Stimulated activated CD4-positive, alpha-beta T cell treated with anti-CD3 and anti-CD28 coated beads, Interleukin-4, amount 100 ng/mL, for 4 hours (primary cell): ENCODE measurements around the gene ADCY9.
"Not testable (repeated sequence)": the region's sequence is repeated elsewhere in the genome, so short reads cannot be mapped to it uniquely, and the experiment has no call there.

Experiments used
- DNase-seq, 2 experiments: peaks; one replicate each; pipeline ENCODE4 v3.0.0-alpha.2; 2020

The ADCY9 gene

DNA sequence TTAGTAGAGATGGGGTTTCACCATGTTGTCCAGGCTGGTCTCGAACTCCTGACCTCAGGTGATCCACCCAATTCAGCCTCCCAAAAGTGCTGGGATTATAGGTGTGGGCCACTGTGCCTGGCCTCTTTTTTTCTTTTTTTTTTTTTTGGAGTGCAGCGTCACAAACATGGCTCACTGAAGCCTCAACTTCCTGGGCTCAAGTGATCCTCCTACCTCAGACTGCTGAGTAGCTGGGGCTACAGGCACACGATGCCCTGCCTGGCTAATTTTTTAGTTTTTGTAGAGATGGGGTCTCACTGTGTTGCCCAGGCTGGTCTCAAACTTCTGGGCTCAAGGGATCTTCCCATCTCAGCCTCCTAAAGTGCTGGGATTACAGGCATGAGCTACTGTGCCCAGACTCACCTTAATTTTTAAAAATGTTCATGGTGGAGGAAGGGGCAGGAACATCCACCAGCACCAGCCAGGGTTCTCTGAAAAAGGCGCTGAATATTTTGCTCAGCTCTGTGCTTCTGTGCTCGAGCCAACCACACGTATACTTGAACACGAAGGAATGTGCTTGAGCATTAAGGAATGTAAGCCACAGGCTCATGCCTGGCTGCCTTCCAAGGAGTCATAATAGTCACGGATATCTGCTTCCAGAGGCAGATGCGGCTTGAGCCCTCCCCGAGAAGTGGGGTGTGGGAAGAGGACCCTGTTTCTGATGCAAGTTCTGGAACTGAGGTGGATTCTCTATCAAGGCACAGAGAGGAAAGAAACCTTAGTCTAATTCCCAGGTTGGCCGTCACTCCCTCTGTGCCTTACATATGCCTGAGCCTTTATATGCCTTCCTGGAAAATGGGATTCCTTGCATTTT, 170.3 kb downstream of the ADCY9 start:
- DNase-seq = no peak

- not testable (repeated sequence) for DNase-seq
These were observed 171.8 kb downstream of the ADCY9 start for GRCh38 chr16:3944457-3944856.

DNA sequence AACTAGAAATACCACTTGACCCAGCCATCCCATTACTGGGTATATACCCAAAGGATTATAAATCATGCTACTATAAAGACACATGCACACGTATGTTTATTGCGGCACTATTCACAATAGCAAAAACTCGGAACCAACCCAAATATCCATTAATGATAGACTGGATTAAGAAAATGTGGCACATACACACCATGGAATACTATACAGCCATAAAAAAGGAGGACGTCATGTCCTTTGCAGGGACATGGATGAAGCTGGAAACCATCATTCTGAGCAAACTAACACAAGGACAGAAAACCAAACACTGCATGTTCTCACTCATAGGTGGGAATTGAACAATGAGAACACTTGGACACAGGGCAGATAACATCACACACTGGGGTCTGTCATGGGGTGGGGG, 174.1 kb downstream of the ADCY9 start:
- DNase-seq = not testable (repeated sequence)

GRCh38 chr16:3938843-3939624, 177.2 kb downstream of the ADCY9 start:
- peak; percentile 49 to 70 for DNase-seq

GRCh38 chr16:3938471-3938842, 177.8 kb downstream of the ADCY9 start:
- no peak for DNase-seq

- no peak for DNase-seq
These were observed 179.0 kb downstream of the ADCY9 start for GRCh38 chr16:3937066-3937875.

DNA sequence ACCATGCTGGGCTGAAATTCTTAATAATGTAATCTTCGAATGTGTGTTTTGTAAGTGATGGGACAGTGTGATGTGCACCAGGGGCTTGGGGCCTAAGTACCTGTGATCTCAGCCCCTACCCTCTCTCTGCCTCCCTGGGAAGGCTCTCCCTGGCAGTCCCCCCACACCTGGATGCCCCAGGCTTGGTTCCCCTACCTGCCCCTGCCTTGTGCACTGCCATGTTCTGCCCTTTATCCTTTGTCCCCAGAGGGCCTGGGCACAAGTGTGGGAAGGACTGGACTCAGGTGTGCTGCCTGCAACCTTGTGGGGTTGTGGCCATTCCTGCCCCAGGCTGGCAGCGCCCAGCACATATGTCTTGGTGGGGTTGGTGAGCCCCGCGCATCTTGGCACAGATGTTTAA, 180.3 kb downstream of the ADCY9 start:
- DNase-seq = no peak

DNA sequence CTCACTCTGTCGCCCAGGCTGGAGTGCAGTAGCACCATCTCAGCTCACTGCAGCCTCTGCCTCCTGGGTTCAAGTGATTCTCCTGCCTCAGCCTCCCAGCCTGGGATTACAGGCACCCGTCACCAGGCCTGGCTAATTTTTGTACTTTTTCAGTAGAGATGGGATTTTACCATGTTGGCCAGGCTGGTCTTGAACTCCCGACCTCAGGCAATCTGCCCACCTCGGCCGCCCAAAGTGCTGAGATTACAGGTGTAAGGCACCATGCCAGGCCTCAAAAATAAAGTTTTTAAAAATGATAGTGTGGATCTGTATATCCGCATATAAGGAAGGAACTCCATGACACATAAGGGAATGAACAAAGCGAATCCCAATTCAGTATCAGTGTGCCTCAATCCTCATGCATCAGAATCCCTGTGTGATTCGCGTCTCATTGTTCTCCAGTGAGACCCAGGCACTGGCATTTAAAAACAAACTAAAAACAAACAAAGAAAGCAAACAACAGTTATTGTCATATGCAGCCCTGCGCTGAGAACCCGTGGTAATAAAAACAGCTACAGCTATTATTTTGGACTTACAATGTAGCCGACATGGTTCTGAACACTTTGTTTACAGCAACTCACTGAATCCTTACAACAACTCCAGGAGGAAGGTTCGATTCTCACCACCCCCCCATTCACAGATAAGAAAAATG, 181.6 kb downstream of the ADCY9 start:
- no peak for DNase-seq

DNA sequence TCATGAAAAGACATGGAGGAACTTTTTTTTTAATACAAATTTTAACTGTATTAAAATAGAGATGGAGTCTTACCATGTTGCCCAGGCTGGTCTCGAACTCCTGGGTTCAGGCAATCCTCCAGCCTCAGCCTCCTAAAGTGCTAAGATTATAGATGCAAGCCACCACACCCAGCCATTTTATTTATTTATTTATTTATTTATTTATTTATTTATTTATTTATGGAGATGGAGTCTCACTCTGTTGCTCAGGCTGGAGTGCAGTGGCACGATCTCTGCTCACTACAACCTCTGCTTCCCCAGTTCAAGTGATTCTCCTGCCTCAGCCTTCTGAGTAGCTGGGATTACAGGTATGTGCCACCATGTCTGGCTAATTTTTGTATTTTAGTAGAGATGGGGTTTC, 189.1 kb downstream of the ADCY9 start:
- not testable (repeated sequence) for DNase-seq

GRCh38 chr16:3924763-3925162, 191.5 kb downstream of the ADCY9 start:
- DNase-seq = no peak

DNA sequence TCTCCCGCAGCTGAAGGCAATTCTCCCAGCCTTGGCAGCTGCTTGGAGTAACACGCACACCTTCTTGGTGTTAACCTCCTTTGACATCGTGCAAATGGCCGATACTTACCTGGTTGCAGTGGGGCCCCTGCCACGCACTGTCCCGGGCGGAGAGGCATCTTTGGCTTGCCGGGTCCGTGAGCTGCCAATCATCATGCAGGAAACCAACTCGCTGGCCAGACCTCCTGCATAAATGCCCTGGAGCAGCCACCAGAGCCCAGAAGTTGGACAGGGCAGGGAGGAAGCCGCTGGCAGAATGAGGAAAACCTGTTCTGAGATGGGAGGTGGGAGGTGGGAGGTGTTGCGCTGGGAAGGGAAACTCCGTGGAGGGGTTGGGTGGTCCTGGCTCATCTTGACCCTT, 194.0 kb downstream of the ADCY9 start:
- no peak for DNase-seq

DNA sequence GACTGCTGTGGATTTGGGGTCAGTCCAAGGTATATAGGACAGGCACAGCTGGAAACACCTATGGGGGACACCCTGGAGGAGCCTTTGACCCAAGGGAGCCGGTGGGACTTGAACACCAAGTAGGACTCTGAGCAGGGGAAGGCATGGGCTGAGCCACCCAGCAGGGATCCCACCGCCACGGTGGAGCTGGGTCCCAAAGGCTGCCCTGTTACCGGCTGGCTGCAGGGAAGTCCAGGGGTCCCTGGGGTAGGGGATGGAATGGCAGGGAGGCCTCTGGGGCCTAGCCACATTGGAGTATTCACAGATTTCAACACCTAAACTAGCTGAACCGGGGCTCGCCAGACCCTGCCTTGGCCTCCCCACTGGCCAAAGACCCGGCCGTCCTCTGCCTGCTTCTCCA, 196.0 kb downstream of the ADCY9 start:
- DNase-seq = no peak

GRCh38 chr16:3919413-3919812, 196.8 kb downstream of the ADCY9 start:
- DNase-seq = no peak

GRCh38 chr16:3915426-3916260, 200.6 kb downstream of the ADCY9 start:
- no peak for DNase-seq

- DNase-seq = no peak
These were observed 203.3 kb downstream of the ADCY9 start for GRCh38 chr16:3912897-3913296.
